HUES64 (cell line): ENCODE measurements around the gene KANK3. TPM values are rescaled to one million over a fixed set of nuclear protein-coding genes. Genes with fewer than 3 reads are reported as not detected.
"Not testable (repeated sequence)": the region's sequence is repeated elsewhere in the genome, so short reads cannot be mapped to it uniquely, and the experiment has no call there.

Experiments used
- H3K27ac ChIP-seq: 2 replicates; pipeline ENCODE4 v1.7.0; 2013; ENCODE audit warnings: low read depth, low read length, inconsistent platforms
- H3K27me3 ChIP-seq: 2 replicates; pipeline ENCODE4 v1.6.1; 2013; ENCODE audit warnings: mild to moderate bottlenecking, low read length; ENCODE audit not compliant: insufficient read depth
- H3K36me3 ChIP-seq: 2 replicates; pipeline ENCODE4 v1.6.1; 2013; ENCODE audit warnings: mild to moderate bottlenecking, low read length; ENCODE audit not compliant: insufficient read depth
- H3K4me1 ChIP-seq: 2 replicates; pipeline ENCODE4 v1.6.1; 2013; ENCODE audit warnings: mild to moderate bottlenecking, low read length, moderate library complexity; ENCODE audit not compliant: insufficient read depth
- H3K4me3 ChIP-seq: 2 replicates; pipeline ENCODE4 v1.5.1; 2013; ENCODE audit warnings: mild to moderate bottlenecking, low read length, moderate library complexity
- H3K9ac ChIP-seq: 2 replicates; pipeline ENCODE4 v1.6.1; 2013; ENCODE audit warnings: mild to moderate bottlenecking, low read depth, low read length
- H3K9me3 ChIP-seq: 2 replicates; pipeline ENCODE4 v1.6.1; 2013; ENCODE audit warnings: low read depth, low read length; ENCODE audit not compliant: insufficient read depth
- WGBS: fragments of 150-250, 120-280 bp; methylation state at CpG from one replicate; pipeline ENCODE4 v1.1.7; 2013; ENCODE audit warnings: missing lambda C conversion rate; 5-methylcytosine and 5-hydroxymethylcytosine counted together
- polyA plus RNA-seq, 2 experiments: library from polyadenylated mRNA; stranded (reverse); fragments of 50-300 nt; gene quantifications; one replicate each; pipeline ENCODE4 v1.2.3, GENCODE V29; 2013

The KANK3 gene
- 0.85 TPM for polyA plus RNA-seq (2013, experiment 1 of 2)
- polyA plus RNA-seq (2013, experiment 2 of 2), result 0.89 TPM

DNA sequence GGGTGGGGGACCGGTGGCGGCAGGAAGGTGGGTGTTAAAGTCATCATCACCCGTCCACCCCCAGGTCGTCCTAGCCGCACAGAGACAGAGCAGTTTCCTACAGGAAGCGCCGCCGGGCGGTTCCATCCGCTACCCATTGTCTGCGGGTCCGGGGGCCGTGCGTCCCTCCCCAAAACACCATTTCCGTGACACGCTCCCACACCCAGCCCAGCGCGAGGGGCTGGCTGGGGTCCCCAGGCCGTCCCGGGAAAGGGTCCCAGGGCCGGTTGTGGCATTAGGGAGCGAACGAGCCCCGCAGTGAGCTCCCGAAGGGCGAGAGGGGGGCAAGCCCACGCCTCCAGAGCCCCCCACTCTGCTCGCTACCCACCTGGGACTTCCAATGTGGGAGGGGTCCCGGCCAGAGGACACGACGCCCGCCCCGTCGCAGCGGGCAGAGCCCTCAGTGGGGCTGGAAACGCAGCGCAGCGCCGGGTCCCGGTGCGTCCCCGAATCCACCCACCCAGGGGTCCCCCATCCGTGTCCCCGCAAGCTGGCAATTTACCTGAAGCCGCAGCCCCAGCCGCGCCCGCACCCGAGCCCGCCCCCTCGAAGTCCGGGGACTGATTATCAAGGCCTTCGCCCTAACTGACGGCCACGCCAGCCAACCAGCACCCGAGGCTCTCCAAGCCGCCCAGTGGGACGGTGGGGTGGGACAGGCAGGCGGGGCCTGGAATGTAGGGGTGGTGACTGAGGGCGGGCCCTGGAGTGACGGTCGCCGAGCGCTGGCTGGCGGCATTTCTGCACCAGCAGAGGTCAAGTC lies at the start of gene KANK3:
Gene KANK3, minus strand, starts transcription at position 579 of the 799 bp plus-strand sequence. CDS start 5,434 bp downstream, outside the sequence.
- Histone ChIP-seq H3K27ac (no peak within 1 kb of the TSS), H3K27me3 (peaks cover 33% of the 10 kb centered on the region), H3K4me1 (no peaks in the 10 kb centered on the region), H3K9ac (peak within 1 kb of the TSS; percentile 41; the same call in 1 of the 2 replicates), H3K4me3 (peak within 1 kb of the TSS; percentile 73), H3K9me3 (no peaks in the 10 kb centered on the region), H3K36me3 (no peaks in the 10 kb centered on the region)
- 5% methylated on average over 63 of the region's 65 CpGs for WGBS

DNA sequence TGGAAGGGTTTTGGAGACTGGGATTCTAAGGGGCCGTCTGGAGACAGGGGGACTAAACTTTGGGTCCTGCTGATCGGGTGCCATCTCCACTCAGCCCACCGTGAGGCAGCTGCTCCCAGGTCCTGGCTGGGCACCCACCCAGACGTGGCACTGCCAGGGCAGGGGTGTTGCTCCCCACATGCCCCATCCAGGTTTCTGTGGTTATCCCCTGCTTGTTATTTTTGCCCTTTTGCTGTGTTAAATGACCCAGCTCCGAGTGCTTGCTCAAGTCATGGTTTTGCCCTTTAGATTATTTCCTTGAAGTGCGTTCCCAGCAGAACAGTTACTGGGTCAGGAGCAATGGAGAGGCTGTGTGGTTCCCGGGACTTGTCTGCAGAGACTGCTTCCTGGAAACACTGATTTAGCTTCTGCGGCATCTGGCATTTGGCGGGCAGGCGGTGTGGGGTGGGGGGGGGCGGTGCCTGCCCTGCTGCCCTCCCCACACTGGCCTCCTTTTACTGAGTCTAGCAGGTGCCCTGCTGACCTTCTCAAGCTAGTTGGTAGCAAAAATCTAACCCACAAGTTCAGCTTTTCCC lies 49.0 kb upstream of the KANK3 start:
- Histone ChIP-seq H3K4me3 (no peak overlapping the region), H3K36me3 (no peaks in the 10 kb centered on the region), H3K27ac (no peak overlapping the region), H3K9me3 (no peaks in the 10 kb centered on the region), H3K27me3 (no peaks in the 10 kb centered on the region), H3K4me1 (peaks cover 8% of the 10 kb centered on the region; the same call in 1 of the 2 replicates), H3K9ac (no peak overlapping the region)
- WGBS, result 87% methylated on average over 11 of the region's 11 CpGs

DNA sequence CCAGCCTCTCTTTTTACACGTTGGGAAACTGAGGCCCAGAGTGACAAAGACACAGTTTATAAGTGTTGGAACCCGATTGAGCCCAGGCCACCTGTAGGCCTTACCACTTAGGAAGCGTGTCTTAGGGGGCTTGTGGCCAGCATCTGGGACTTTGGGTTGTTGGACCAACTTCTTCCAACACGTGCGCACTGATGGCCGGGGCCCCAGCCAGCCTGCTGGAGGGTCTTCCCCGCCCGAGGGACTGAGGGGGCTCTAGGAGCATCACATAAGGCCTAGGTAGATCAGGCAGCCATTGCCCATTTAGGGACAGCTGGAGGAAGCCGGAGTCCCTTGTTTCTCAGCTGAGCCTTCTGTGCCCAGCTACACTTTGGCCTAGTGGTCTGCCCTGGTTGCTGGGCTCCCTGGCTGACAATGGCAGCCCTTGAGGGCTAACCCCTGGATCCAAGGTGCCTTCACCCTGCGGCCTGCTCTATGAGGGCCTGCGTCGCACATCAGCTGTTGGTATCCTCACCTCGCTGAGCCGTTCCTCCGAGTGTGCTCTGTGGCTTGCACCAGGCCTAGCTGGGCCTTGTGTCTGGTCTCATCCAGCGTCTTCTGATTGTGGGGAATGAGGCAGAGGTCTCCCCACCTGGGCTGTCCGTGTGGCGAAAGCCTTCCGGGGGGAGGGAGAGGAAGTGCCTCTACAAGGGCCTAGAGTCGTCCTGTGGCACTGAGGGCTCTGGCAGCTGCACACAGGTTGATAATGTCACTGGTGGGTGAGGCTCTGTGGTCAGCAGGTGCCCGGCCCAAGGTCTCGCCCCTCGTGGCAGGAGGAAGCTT lies 48.3 kb upstream of the KANK3 start:
- Histone ChIP-seq H3K4me3 (peak overlapping the region; percentile 42), H3K9me3 (no peaks in the 10 kb centered on the region), H3K36me3 (no peaks in the 10 kb centered on the region; the same call in 1 of the 2 replicates), H3K9ac (no peak overlapping the region; the same call in 1 of the 2 replicates), H3K27ac (peak overlapping the region; percentile 20; the same call in 1 of the 2 replicates), H3K27me3 (no peaks in the 10 kb centered on the region), H3K4me1 (peaks cover 8% of the 10 kb centered on the region; the same call in 1 of the 2 replicates)
- 89% methylated on average over 23 of the region's 23 CpGs for WGBS

DNA sequence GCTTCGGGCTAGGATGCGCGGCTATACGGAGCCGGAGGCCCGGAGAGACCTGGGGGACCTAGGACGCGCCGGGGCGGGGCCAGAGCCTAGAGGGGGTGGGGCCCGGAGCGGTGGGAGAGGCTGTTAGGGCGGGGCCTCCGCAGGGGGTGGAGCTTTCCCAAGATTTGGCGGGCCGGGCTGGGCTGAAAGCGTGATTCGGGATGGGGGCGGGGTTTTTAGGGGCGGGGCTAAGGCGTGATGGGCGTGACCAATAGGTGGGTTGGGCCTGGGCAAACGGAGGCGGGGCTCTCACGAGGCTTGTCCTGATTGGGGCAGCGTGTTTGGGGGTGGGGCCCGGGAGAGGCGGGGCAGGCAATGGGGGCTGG lies 47.5 kb upstream of the KANK3 start:
- no peaks in the 10 kb centered on the region; the same call in 1 of the 2 replicates for H3K36me3 ChIP-seq
- under 1% methylated on average over 28 of the region's 28 CpGs for WGBS
- peak overlapping the region; percentile 100 for H3K9ac ChIP-seq
- no peaks in the 10 kb centered on the region for H3K9me3 ChIP-seq
- peak overlapping the region; percentile 100 for H3K27ac ChIP-seq
- no peaks in the 10 kb centered on the region for H3K27me3 ChIP-seq
- H3K4me1 ChIP-seq, result peaks cover 8% of the 10 kb centered on the region; the same call in 1 of the 2 replicates
- H3K4me3 ChIP-seq, result peak overlapping the region; percentile 90

DNA sequence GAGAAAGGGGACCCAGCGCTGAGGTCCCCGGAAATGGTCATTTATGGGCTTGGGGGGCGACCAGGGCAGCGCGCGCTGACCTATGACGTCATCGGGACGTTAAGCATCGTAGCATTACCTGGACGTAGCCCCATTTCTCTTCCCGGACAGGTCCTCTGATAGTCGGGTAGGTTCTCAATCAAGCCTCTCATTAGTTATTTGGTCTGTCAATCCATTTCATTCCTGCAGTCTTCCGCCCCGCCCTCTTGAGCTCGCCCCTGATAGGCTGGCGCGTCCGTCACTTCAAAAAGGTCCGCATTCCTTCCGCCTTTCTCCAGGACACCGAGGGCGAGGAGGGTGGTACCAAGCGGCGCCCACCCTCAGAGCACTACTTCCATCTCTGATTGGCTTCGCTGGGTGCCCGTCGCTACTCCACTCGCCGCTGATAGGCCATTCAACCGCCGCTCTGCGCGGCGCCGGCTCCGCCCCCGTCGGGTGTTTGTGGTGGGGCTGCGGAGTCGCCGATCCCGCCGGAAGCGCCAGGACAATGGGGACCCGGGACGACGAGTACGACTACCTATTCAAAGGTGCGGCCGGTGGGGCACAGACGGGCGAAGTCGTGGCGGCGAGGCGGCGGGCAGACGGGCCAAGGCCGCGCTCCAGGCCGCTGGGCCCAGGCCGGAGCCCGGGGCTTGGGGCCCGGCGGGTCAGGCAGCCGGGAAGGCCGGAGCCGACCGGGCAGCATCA lies 47.0 kb upstream of the KANK3 start, which contains the start of gene RAB11B:
Gene RAB11B, plus strand, starts transcription at position 470 of the 726 bp plus-strand sequence. Its CDS starts 57 bp downstream, at position 527.
- Histone ChIP-seq H3K4me1 (peaks cover 8% of the 10 kb centered on the region; the same call in 1 of the 2 replicates), H3K36me3 (no peaks in the 10 kb centered on the region; the same call in 1 of the 2 replicates), H3K27ac (peak within 1 kb of the TSS; percentile 100), H3K9ac (peak within 1 kb of the TSS; percentile 100), H3K4me3 (peak within 1 kb of the TSS; percentile 90), H3K9me3 (no peaks in the 10 kb centered on the region), H3K27me3 (no peaks in the 10 kb centered on the region)
- under 1% methylated on average over 70 of the region's 70 CpGs for WGBS

DNA sequence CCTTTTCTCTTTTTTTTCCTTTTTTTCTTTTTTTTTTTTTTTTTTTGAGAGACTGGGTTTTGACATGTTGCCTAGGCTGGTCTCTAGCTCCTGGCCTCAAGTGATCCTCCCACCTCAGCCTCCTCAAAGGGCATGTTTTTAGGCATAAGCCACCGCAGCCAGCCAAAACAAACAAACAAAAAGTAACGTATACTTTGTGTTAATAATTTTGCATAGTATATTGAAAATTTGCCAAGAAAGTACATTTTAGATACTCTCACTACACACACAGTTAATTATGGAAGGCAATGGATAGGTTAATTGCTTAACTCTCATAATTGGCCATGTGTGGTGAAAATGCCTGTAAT lies 45.5 kb upstream of the KANK3 start:
- WGBS, result no CpG with 5 or more reads among the region's 2 CpGs
- H3K27ac ChIP-seq, result no peak overlapping the region
- H3K9ac ChIP-seq, result no peak overlapping the region

DNA sequence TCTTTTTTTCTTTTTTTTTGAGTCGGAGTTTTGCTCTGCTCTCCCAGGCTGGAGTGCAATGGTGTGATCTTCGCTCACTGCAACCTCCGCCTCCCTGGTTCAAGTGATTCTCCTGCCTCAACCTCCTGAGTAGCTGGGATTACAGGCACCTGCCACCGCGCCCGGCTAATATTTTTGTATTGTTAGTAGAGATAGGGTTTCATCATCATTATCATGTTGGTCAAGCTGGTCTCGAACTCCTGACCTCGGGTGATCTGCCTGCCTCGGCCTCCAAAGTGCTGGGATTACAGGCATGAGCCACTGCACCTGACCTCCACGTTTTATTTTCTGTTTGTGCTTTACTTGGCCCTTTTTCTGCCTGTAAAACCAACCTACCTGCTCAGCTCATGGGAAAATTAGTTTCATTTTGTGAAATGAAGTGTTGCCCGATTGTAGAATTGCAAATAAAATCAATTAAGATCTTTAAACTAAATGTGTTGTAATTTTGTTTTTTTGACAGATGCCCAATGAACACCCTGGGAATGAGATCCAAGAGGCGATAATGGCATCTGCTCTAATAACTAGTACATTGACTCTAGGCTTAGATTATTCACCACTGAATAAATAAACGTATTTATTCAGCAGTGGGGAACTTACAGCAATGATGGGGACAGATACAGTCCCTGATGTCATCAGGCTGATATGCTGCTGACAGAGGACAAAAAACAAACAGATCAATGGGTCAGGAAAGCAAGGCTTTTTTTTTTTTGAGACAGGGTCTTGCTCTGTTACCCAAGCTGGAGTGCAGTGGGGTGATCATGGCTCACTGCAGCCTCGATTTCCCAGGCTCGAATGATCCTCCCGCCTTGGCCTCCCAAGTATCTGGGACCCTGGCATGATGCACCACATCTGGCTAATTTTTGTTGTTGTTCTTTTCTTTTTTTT lies 44.9 kb upstream of the KANK3 start:
- WGBS, result 94% methylated on average over 15 of the region's 16 CpGs
- Histone ChIP-seq H3K9ac (no peak overlapping the region), H3K4me3 (no peak overlapping the region), H3K4me1 (peaks cover 8% of the 10 kb centered on the region; the same call in 1 of the 2 replicates), H3K36me3 (no peaks in the 10 kb centered on the region; the same call in 1 of the 2 replicates), H3K9me3 (no peaks in the 10 kb centered on the region), H3K27me3 (no peaks in the 10 kb centered on the region), H3K27ac (no peak overlapping the region)

More for the DNA sequence above, 45.5 kb upstream of the KANK3 start:
- Histone ChIP-seq H3K9me3 (no peaks in the 10 kb centered on the region), H3K4me3 (no peak overlapping the region), H3K27me3 (no peaks in the 10 kb centered on the region), H3K36me3 (no peaks in the 10 kb centered on the region; the same call in 1 of the 2 replicates), H3K4me1 (peaks cover 8% of the 10 kb centered on the region; the same call in 1 of the 2 replicates)

DNA sequence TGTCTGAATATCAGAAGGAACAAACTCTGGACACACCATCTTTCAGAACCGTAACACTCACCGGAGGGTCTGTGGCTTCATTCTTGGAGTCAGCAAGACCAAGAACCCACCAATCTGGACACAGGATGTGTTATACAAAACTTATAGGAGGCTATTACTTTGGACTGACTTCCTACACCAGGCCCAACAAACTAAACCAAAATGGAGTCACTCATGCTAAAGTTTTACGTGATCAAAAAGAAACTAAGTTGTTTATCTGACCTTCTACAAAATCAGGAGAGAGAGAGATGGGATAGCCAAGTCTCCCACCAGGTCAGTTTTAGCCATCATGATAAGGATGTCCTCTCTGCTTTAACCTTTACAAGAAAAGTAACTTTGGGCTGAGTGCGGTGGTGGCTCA lies 43.9 kb upstream of the KANK3 start:
- H3K9me3 ChIP-seq, result no peaks in the 10 kb centered on the region
- H3K36me3 ChIP-seq, result no peaks in the 10 kb centered on the region; the same call in 1 of the 2 replicates
- WGBS, result 87% methylated on average over 4 of the region's 4 CpGs
- no peaks in the 10 kb centered on the region for H3K27me3 ChIP-seq
- peaks cover 8% of the 10 kb centered on the region; the same call in 1 of the 2 replicates for H3K4me1 ChIP-seq
- no peak overlapping the region for H3K4me3 ChIP-seq
- no peak overlapping the region for H3K9ac ChIP-seq
- no peak overlapping the region for H3K27ac ChIP-seq

DNA sequence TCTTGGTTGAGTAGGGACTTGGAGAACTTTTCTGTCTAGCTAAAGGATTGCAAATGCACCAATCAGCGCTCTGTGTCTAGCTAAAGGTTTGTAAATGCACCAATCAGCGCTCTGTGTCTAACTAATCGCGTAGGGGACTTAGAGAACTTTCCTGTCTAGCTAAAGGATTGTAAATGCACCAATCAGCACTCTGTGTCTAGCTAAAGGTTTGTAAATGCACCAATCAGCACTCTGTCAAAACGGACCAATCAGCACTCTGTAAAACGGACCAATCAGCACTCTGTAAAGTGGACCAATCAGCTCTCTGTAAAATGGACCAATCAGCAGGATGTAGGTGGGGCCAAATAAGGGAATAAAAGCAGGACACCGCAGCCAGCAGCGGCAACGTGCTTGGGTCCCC lies 43.4 kb upstream of the KANK3 start:
- 86% methylated on average over 9 of the region's 9 CpGs for WGBS
- not testable (repeated sequence) for H3K9me3 ChIP-seq, H3K9ac ChIP-seq, H3K4me3 ChIP-seq, H3K27me3 ChIP-seq, H3K4me1 ChIP-seq, H3K27ac ChIP-seq, H3K36me3 ChIP-seq
